HepG2 (cell line): Measurements from ENCODE around the gene FFAR1. TPM values are rescaled to one million over a fixed set of nuclear protein-coding genes. Genes with fewer than 3 reads are reported as not detected.
A peak's percentile ranks its signal among the peaks of the same experiment; 100 is the strongest.

ENCODE experiments used
- ARNT2 ChIP-seq: sonication (generic); formaldehyde crosslinking; IDR thresholded peaks from 2 replicates; pipeline ENCODE4 v1.8.0; 2022; ENCODE audit warnings: mild to moderate bottlenecking, low read depth, missing genetic modification reagents, moderate library complexity
- BCL6 ChIP-seq: IDR thresholded peaks from 2 replicates; pipeline ENCODE4 v1.6.1; 2016; ENCODE audit warnings: missing genetic modification reagents, missing compliant biosample characterization
- CEBPG ChIP-seq: IDR thresholded peaks from 2 replicates; pipeline ENCODE4 v1.6.1; 2016
- HDAC2 ChIP-seq: sonication (generic); formaldehyde crosslinking; IDR thresholded peaks from 2 replicates; pipeline ENCODE4 v1.4.0; 2020; ENCODE audit warnings: missing genetic modification reagents
- HNF4G ChIP-seq, 2 experiments: sonication (generic) in 1 of 2; formaldehyde crosslinking in 1 of 2; IDR thresholded peaks; 2 replicates each; pipeline versions ENCODE4 v1.4.0 to v1.6.1; 2011 to 2020; ENCODE audit warnings: borderline replicate concordance in 2 of 2, low read depth in 2 of 2, mild to moderate bottlenecking in 2 of 2, low read length in 1 of 2, missing genetic modification reagents in 1 of 2, moderate library complexity in 1 of 2
- NR2F1 ChIP-seq, 2 experiments: fragments of 450-650 bp in 1 of 2; formaldehyde crosslinking in 1 of 2; IDR thresholded peaks; 2 replicates each; pipeline versions ENCODE4 v1.5.0 to v1.6.1; 2016 to 2020; ENCODE audit warnings: mild to moderate bottlenecking in 1 of 2, missing compliant biosample characterization in 1 of 2, missing genetic modification reagents in 1 of 2, moderate library complexity in 1 of 2
- PTBP1 ChIP-seq: fragments of 200-400 bp; formaldehyde crosslinking; IDR thresholded peaks from 2 replicates; pipeline ENCODE4 v1.6.1; 2018; ENCODE audit warnings: low read length, low read depth; ENCODE audit not compliant: poor library complexity, severe bottlenecking
- ZNF644 ChIP-seq: IDR thresholded peaks from 2 replicates; pipeline ENCODE4 v1.6.1; 2016; ENCODE audit warnings: low read depth
- polyA plus RNA-seq, 8 experiments: library from polyadenylated mRNA; depleted of rRNA in 3 of 8; stranded (reverse) in 7 of 8; unstranded in 1 of 8; fragments of >200 nt; fragmentation: Illumina TruSeq in 4 of 8; extraction: Trizol in 4 of 8; gene quantifications; 2 replicates each; pipeline versions ENCODE4 v1.2.1 to v1.2.3, GENCODE V29; 2011 to 2016; ENCODE audit warnings: low read depth in 4 of 8, missing spikeins in 1 of 8, mixed read lengths in 1 of 8; ENCODE audit not compliant: insufficient read depth in 1 of 8
- total RNA-seq, 5 experiments: library from RNA; depleted of rRNA; stranded (reverse); fragments of >200 nt; fragmentation: Illumina TruSeq; extraction: Trizol; gene quantifications; 2 replicates each; pipeline ENCODE4 v1.2.3, GENCODE V29; 2016; ENCODE audit warnings: low read depth in 1 of 5
- TF ChIP-seq, protein P1 (sequence below): sonication (generic); formaldehyde crosslinking; IDR thresholded peaks from 2 replicates; pipeline ENCODE4 v1.9.0; 2021; ENCODE audit warnings: mild to moderate bottlenecking, missing genetic modification reagents
- TF ChIP-seq, protein P2 (sequence below): sonication (generic); formaldehyde crosslinking; IDR thresholded peaks from 2 replicates; pipeline ENCODE4 v1.4.0; 2020; ENCODE audit warnings: missing genetic modification reagents
- TF ChIP-seq, protein P3 (sequence below): sonication (generic); formaldehyde crosslinking; IDR thresholded peaks from 2 replicates; pipeline ENCODE4 v1.4.0; 2020; ENCODE audit warnings: missing genetic modification reagents
- TF ChIP-seq, protein P4 (sequence below): IDR thresholded peaks from 2 replicates; pipeline ENCODE4 v1.6.1; 2016
- TF ChIP-seq, protein P5 (sequence below): sonication (generic); formaldehyde crosslinking; IDR thresholded peaks from 2 replicates; pipeline ENCODE4 v1.4.0; 2020; ENCODE audit warnings: missing genetic modification reagents

The FFAR1 gene
- total and polyA plus RNA-seq, 2 of the 13 experiments (the other 11 are each of a cell fraction or from before 2014, with no cell fraction given): not detected

DNA sequence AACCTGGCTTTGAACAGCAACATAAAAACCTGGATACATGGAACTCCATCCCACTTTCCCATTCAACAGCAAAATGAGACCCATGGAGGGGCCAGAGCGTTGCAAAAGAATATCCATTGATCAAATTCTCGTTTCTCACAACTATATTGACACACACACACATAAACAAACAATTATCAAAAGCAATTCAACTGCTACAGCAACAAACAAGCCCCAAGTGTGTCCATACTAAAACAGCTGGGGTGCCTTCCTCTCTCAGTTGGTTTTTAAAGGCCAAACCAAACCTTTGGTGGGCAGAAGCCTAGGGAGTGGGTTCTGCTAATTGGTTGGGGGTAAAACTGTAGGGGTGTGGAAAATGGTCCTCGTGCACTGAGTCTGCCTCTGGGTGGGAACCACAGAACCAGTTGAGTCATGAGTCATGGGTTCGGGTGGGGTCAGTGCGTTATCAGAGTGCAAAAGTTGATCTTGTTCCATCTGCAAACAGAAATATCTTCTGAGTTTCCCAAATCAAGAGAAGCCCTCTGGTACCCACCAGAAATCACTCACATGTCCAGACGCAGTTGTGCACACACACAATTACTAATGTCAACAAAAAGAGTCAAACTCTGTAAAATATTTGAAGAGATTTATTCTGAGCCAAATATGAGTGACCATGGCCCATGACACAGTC is 41.6 kb downstream of the FFAR1 start (continued):
- TF ChIP-seq, protein P1, sequence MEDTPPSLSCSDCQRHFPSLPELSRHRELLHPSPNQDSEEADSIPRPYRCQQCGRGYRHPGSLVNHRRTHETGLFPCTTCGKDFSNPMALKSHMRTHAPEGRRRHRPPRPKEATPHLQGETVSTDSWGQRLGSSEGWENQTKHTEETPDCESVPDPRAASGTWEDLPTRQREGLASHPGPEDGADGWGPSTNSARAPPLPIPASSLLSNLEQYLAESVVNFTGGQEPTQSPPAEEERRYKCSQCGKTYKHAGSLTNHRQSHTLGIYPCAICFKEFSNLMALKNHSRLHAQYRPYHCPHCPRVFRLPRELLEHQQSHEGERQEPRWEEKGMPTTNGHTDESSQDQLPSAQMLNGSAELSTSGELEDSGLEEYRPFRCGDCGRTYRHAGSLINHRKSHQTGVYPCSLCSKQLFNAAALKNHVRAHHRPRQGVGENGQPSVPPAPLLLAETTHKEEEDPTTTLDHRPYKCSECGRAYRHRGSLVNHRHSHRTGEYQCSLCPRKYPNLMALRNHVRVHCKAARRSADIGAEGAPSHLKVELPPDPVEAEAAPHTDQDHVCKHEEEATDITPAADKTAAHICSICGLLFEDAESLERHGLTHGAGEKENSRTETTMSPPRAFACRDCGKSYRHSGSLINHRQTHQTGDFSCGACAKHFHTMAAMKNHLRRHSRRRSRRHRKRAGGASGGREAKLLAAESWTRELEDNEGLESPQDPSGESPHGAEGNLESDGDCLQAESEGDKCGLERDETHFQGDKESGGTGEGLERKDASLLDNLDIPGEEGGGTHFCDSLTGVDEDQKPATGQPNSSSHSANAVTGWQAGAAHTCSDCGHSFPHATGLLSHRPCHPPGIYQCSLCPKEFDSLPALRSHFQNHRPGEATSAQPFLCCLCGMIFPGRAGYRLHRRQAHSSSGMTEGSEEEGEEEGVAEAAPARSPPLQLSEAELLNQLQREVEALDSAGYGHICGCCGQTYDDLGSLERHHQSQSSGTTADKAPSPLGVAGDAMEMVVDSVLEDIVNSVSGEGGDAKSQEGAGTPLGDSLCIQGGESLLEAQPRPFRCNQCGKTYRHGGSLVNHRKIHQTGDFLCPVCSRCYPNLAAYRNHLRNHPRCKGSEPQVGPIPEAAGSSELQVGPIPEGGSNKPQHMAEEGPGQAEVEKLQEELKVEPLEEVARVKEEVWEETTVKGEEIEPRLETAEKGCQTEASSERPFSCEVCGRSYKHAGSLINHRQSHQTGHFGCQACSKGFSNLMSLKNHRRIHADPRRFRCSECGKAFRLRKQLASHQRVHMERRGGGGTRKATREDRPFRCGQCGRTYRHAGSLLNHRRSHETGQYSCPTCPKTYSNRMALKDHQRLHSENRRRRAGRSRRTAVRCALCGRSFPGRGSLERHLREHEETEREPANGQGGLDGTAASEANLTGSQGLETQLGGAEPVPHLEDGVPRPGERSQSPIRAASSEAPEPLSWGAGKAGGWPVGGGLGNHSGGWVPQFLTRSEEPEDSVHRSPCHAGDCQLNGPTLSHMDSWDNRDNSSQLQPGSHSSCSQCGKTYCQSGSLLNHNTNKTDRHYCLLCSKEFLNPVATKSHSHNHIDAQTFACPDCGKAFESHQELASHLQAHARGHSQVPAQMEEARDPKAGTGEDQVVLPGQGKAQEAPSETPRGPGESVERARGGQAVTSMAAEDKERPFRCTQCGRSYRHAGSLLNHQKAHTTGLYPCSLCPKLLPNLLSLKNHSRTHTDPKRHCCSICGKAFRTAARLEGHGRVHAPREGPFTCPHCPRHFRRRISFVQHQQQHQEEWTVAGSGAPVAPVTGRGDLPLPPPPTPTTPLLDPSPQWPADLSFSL (CRISPR knock-in tag): 0 out of 2 replicates have a peak, but pooled peaks have one; percentile 48
- TF ChIP-seq NR2F1 (CRISPR knock-in tag; IDR thresholded peaks at IDR 0.05) (0 out of 4 replicates have a peak, but pooled peaks of 1 of the 2 experiments have one; percentile 21), ARNT2 (CRISPR knock-in tag) (no peak), BCL6 (CRISPR knock-in tag) (0 out of 2 replicates have a peak, but pooled peaks have one; percentile 17), HNF4G (IDR thresholded peaks at IDR 0.05; ENCODE audit: borderline replicate concordance, low read depth, low read length) (peak; percentile 38; the same call in 1 of the 2 replicates), HNF4G (CRISPR knock-in tag; IDR thresholded peaks at IDR 0.05; ENCODE audit: borderline replicate concordance, low read depth) (no peak), ZNF644 (CRISPR knock-in tag) (peak; percentile 56; the same call in 1 of the 2 replicates), PTBP1 (no peak), CEBPG (0 out of 2 replicates have a peak, but pooled peaks have one; percentile 25), HDAC2 (CRISPR knock-in tag) (0 out of 2 replicates have a peak, but pooled peaks have one; percentile 15)
- TF ChIP-seq, protein P2, sequence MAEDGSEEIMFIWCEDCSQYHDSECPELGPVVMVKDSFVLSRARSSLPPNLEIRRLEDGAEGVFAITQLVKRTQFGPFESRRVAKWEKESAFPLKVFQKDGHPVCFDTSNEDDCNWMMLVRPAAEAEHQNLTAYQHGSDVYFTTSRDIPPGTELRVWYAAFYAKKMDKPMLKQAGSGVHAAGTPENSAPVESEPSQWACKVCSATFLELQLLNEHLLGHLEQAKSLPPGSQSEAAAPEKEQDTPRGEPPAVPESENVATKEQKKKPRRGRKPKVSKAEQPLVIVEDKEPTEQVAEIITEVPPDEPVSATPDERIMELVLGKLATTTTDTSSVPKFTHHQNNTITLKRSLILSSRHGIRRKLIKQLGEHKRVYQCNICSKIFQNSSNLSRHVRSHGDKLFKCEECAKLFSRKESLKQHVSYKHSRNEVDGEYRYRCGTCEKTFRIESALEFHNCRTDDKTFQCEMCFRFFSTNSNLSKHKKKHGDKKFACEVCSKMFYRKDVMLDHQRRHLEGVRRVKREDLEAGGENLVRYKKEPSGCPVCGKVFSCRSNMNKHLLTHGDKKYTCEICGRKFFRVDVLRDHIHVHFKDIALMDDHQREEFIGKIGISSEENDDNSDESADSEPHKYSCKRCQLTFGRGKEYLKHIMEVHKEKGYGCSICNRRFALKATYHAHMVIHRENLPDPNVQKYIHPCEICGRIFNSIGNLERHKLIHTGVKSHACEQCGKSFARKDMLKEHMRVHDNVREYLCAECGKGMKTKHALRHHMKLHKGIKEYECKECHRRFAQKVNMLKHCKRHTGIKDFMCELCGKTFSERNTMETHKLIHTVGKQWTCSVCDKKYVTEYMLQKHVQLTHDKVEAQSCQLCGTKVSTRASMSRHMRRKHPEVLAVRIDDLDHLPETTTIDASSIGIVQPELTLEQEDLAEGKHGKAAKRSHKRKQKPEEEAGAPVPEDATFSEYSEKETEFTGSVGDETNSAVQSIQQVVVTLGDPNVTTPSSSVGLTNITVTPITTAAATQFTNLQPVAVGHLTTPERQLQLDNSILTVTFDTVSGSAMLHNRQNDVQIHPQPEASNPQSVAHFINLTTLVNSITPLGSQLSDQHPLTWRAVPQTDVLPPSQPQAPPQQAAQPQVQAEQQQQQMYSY (CRISPR knock-in tag): peak; percentile 51; the same call in 1 of the 2 replicates
- TF ChIP-seq, protein P3, sequence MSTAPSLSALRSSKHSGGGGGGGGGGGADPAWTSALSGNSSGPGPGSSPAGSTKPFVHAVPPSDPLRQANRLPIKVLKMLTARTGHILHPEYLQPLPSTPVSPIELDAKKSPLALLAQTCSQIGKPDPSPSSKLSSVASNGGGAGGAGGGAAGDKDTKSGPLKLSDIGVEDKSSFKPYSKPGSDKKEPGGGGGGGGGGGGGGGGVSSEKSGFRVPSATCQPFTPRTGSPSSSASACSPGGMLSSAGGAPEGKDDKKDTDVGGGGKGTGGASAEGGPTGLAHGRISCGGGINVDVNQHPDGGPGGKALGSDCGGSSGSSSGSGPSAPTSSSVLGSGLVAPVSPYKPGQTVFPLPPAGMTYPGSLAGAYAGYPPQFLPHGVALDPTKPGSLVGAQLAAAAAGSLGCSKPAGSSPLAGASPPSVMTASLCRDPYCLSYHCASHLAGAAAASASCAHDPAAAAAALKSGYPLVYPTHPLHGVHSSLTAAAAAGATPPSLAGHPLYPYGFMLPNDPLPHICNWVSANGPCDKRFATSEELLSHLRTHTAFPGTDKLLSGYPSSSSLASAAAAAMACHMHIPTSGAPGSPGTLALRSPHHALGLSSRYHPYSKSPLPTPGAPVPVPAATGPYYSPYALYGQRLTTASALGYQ (CRISPR knock-in tag): peak; percentile 64; the same call in 1 of the 2 replicates
- TF ChIP-seq, protein P4, sequence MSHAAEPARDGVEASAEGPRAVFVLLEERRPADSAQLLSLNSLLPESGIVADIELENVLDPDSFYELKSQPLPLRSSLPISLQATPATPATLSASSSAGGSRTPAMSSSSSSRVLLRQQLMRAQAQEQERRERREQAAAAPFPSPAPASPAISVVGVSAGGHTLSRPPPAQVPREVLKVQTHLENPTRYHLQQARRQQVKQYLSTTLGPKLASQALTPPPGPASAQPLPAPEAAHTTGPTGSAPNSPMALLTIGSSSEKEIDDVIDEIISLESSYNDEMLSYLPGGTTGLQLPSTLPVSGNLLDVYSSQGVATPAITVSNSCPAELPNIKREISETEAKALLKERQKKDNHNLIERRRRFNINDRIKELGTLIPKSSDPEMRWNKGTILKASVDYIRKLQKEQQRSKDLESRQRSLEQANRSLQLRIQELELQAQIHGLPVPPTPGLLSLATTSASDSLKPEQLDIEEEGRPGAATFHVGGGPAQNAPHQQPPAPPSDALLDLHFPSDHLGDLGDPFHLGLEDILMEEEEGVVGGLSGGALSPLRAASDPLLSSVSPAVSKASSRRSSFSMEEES (CRISPR knock-in tag): peak; percentile 70; the same call in 1 of the 2 replicates
- TF ChIP-seq, protein P5, sequence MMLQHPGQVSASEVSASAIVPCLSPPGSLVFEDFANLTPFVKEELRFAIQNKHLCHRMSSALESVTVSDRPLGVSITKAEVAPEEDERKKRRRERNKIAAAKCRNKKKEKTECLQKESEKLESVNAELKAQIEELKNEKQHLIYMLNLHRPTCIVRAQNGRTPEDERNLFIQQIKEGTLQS (CRISPR knock-in tag): peak; percentile 65; the same call in 1 of the 2 replicates
